ENCODE measurements around the gene HPSE2. TPM values are rescaled to one million over a fixed set of nuclear protein-coding genes. Genes with fewer than 3 reads are reported as not detected.

HPSE2 gene
- total RNA-seq, 1 donor from 2014 or later: not detected

DNA sequence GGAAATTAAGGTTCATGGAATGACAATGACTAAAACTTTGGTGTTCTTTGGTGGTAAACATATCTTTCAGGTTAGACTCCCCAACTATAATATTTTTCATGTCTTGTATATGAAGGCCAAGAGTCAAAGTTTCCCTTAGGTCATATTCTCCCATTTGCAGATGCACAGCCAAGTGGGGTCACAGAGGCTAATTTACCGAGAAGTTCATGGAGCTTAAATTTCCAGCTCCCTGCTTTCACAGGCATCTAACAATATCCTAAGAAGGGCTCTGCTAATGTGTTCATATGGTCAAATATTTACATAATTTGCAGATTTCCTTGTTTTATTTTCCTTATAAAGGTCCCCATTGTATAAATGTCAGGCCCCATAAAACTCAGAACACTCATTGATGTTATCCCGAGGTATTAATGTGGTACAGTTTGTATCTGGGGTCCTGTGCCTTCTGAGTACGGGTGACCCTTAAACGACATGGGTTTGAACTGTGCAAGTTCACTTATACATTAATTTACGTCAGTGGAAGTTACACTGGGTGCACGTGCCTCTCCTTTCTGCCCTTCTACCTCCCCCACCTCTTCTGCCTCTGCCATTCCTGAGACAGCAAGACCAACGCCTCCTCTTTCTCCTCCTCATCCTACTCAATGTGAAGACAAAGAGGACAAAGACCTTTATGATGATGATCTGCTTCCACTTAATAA, 603.0 kb downstream of the HPSE2 start:
- Histone ChIP-seq H3K27me3 (ENCODE audit: low read depth) (peaks cover 7% of the 10 kb centered on the region), H3K9me3 (replicated peaks) (no peaks in the 10 kb centered on the region), H3K27ac (replicated peaks) (no peak overlapping the region), H3K4me1 (no peaks in the 10 kb centered on the region), H3K4me3 (no peak overlapping the region), H3K36me3 (no peaks in the 10 kb centered on the region)
- DNase-seq: no peak
- TF ChIP-seq, protein P1, sequence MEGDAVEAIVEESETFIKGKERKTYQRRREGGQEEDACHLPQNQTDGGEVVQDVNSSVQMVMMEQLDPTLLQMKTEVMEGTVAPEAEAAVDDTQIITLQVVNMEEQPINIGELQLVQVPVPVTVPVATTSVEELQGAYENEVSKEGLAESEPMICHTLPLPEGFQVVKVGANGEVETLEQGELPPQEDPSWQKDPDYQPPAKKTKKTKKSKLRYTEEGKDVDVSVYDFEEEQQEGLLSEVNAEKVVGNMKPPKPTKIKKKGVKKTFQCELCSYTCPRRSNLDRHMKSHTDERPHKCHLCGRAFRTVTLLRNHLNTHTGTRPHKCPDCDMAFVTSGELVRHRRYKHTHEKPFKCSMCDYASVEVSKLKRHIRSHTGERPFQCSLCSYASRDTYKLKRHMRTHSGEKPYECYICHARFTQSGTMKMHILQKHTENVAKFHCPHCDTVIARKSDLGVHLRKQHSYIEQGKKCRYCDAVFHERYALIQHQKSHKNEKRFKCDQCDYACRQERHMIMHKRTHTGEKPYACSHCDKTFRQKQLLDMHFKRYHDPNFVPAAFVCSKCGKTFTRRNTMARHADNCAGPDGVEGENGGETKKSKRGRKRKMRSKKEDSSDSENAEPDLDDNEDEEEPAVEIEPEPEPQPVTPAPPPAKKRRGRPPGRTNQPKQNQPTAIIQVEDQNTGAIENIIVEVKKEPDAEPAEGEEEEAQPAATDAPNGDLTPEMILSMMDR (IDR thresholded peaks at IDR 0.05; ENCODE audit: borderline replicate concordance): no peak
- intact Hi-C loops (cut with micrococcal nuclease): no loop called here

DNA sequence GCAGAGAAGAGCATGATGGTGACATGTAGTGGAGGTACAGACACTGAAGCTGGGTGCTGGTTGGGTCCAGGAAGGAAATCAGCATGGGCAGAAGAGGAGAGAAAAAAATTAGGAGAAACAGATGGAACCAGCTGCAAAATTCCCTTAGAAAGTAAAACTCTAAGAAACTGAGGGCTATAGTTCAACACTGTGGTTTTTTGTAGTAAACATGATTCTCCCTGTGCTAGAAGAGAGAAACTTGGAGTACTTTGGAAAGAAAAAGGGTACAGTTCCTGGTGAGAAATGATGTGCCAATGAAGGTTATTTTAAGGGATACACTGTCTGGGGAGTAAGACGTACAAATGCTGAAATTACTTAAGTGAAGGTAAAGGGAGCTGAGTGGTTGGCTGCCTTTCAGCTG, 607.4 kb downstream of the HPSE2 start:
- Histone ChIP-seq H3K9me3 (replicated peaks) (no peaks in the 10 kb centered on the region), H3K36me3 (no peaks in the 10 kb centered on the region), H3K27ac (replicated peaks) (no peak overlapping the region), H3K4me3 (no peak overlapping the region), H3K27me3 (ENCODE audit: low read depth) (no peaks in the 10 kb centered on the region), H3K4me1 (no peaks in the 10 kb centered on the region)
- TF ChIP-seq, protein P1 (IDR thresholded peaks at IDR 0.05; ENCODE audit: borderline replicate concordance): no peak
- DNase-seq: no peak
- intact Hi-C loops (cut with micrococcal nuclease): no loop called here

DNA sequence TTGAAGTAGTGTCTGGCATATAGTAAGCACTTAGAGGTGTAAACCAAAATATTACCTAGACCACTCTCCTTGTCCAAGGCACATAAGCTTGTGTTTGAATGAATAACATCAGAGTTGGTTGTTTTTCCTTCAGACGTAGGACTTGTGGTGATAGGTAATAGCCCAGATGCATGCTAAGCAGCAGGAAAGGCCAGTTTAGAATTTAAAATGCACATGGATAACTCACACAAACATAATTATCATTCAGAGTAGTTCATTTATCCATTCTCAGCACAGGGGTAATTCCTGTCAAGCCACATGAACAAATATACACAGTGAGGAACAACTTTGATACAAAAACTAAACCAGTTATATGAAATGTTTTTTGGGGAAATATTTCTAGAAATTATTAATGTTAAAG, 607.9 kb downstream of the HPSE2 start:
- no peak for DNase-seq

DNA sequence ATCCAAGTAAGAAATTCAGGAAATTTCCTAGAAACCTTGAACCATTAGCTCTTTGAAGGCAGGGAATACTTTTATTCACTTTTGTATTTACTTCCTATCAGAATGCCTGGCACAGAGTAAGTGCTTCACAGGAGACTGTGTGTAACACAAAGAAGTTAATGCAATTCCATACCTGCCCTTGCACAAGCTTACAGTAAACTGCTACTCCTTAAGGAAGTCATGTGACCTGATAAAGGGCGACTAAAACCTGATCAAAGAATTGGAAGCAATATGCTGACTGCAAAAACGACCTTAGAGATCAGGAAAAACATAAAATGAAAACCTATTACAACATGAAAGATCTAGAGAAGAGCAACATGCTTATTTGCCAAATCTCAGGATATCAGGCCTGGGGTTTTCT, 610.7 kb downstream of the HPSE2 start:
- DNase-seq: no peak
- no peaks in the 10 kb centered on the region for H3K36me3 ChIP-seq

More for the DNA sequence above, 607.9 kb downstream of the HPSE2 start:
- H3K4me1 ChIP-seq: no peaks in the 10 kb centered on the region
- H3K27me3 ChIP-seq (ENCODE audit: low read depth): no peaks in the 10 kb centered on the region
- H3K36me3 ChIP-seq: no peaks in the 10 kb centered on the region
- intact Hi-C loops (cut with micrococcal nuclease): no loop called here
- no peak overlapping the region for H3K27ac ChIP-seq (replicated peaks)
- TF ChIP-seq, protein P1 (IDR thresholded peaks at IDR 0.05; ENCODE audit: borderline replicate concordance): no peak
- H3K9me3 ChIP-seq (replicated peaks): no peaks in the 10 kb centered on the region
- H3K4me3 ChIP-seq: no peak overlapping the region

DNA sequence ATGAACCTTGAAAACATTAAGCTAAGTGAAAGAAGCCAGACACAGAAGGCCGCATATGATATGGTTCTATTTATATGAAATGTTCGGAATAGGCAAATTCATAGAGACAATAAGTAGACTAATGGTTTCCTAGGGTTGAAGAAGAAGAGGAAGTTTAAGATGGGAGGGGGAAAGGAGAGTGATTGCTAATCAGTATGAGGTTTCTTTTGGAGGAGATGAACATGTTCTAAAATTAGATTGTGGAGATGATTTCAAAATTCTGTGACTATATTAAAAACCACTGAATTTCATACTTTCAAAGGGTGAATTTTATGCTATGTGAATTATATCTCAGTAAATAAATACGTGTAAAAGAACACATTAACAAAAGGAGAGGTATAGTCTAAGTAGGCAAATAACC, 612.5 kb downstream of the HPSE2 start:
- intact Hi-C loops (cut with micrococcal nuclease): no loop called here
- no peaks in the 10 kb centered on the region for H3K27me3 ChIP-seq (ENCODE audit: low read depth)
- H3K4me1 ChIP-seq: no peaks in the 10 kb centered on the region
- DNase-seq: no peak
- H3K36me3 ChIP-seq: no peaks in the 10 kb centered on the region
- H3K4me3 ChIP-seq: no peak overlapping the region
- TF ChIP-seq, protein P1 (IDR thresholded peaks at IDR 0.05; ENCODE audit: borderline replicate concordance): no peak
- no peak overlapping the region for H3K27ac ChIP-seq (replicated peaks)
- H3K9me3 ChIP-seq (replicated peaks): no peaks in the 10 kb centered on the region

More for the DNA sequence above, 610.7 kb downstream of the HPSE2 start:
- intact Hi-C loops (cut with micrococcal nuclease): no loop called here
- H3K4me1 ChIP-seq: no peaks in the 10 kb centered on the region
- no peaks in the 10 kb centered on the region for H3K27me3 ChIP-seq (ENCODE audit: low read depth)
- no peaks in the 10 kb centered on the region for H3K9me3 ChIP-seq (replicated peaks)
- no peak overlapping the region for H3K27ac ChIP-seq (replicated peaks)
- H3K4me3 ChIP-seq: no peak overlapping the region
- TF ChIP-seq, protein P1 (IDR thresholded peaks at IDR 0.05; ENCODE audit: borderline replicate concordance): no peak
